Measurements from ENCODE around the gene USH2A. TPM values are rescaled to one million over a fixed set of nuclear protein-coding genes. Genes with fewer than 3 reads are reported as not detected.
A peak's percentile ranks its signal among the peaks of the same experiment; 100 is the strongest.

Gene USH2A
- total RNA-seq, 1 experiment from 2014 or later: not detected

- TF ChIP-seq CTCF (conservative IDR thresholded peaks at IDR 0.05; ENCODE audit: low read depth, low read length): no peak
- no peak for TF ChIP-seq EZH2 (IDR thresholded peaks at IDR 0.05; ENCODE audit: borderline replicate concordance, low read depth, low read length, poor library complexity, severe bottlenecking)
- BruUV-seq (replicated peaks): no TSS peak
- intact Hi-C loops (cut with micrococcal nuclease; ENCODE audit: unreplicated experiment): no loop called here
- peaks cover 45% of the 10 kb centered on the region for H3K27me3 ChIP-seq (replicated peaks; ENCODE audit: insufficient read depth, low read depth, low read length, poor library complexity)
- H3K4me3 ChIP-seq (ENCODE audit: low read depth, low read length, poor library complexity, severe bottlenecking): no peak overlapping the region
- no peaks in the 10 kb centered on the region for H3K36me3 ChIP-seq (ENCODE audit: insufficient read depth, low read length, poor library complexity, severe bottlenecking)
- ChIA-PET CTCF (no interaction called here), POLR2A (ENCODE audit: low non-redundant PET) (interaction anchor here (0.7 kb wide), 1 partner anchor 245 kb away, joined by 3 read pairs; no protein-coding TSS in a partner anchor)
- H3K27ac ChIP-seq (ENCODE audit: low read depth, low read length, poor library complexity, severe bottlenecking): no peak overlapping the region
- H3K9me3 ChIP-seq (ENCODE audit: low read depth, low read length, poor library complexity, severe bottlenecking): no peaks in the 10 kb centered on the region
- DNase-seq (ENCODE audit: low spot score): no peak
- no peaks in the 10 kb centered on the region for H3K4me1 ChIP-seq (ENCODE audit: insufficient read depth, low read length, poor library complexity, severe bottlenecking)
Observed at GRCh38 chr1:216237927-216238542, 185.2 kb downstream of the USH2A start.

GRCh38 chr1:216224233-216224632, 199.0 kb downstream of the USH2A start:
- Histone ChIP-seq H3K9me3 (ENCODE audit: low read depth, low read length, poor library complexity, severe bottlenecking) (no peaks in the 10 kb centered on the region), H3K4me1 (ENCODE audit: insufficient read depth, low read length, poor library complexity, severe bottlenecking) (no peaks in the 10 kb centered on the region), H3K27me3 (replicated peaks; ENCODE audit: insufficient read depth, low read depth, low read length, poor library complexity) (peaks cover 46% of the 10 kb centered on the region), H3K36me3 (ENCODE audit: insufficient read depth, low read length, poor library complexity, severe bottlenecking) (no peaks in the 10 kb centered on the region), H3K4me3 (ENCODE audit: low read depth, low read length, poor library complexity, severe bottlenecking) (no peak overlapping the region), H3K27ac (ENCODE audit: low read depth, low read length, poor library complexity, severe bottlenecking) (no peak overlapping the region)
- no TSS peak for BruUV-seq (replicated peaks)
- no peak for DNase-seq (ENCODE audit: low spot score)
- intact Hi-C loops (cut with micrococcal nuclease; ENCODE audit: unreplicated experiment): loop anchor here (5.0 kb wide), 1 partner anchor 112 kb away; no protein-coding TSS in a partner anchor
- TF ChIP-seq CTCF (conservative IDR thresholded peaks at IDR 0.05; ENCODE audit: low read depth, low read length): no peak
- TF ChIP-seq EZH2 (IDR thresholded peaks at IDR 0.05; ENCODE audit: borderline replicate concordance, low read depth, low read length, poor library complexity, severe bottlenecking): no peak
- ChIA-PET POLR2A (ENCODE audit: low non-redundant PET) (no interaction called here), CTCF (no interaction called here)

GRCh38 chr1:216223486-216223885, 199.8 kb downstream of the USH2A start:
- no peaks in the 10 kb centered on the region for H3K36me3 ChIP-seq (ENCODE audit: insufficient read depth, low read length, poor library complexity, severe bottlenecking)
- intact Hi-C loops (cut with micrococcal nuclease; ENCODE audit: unreplicated experiment): loop anchor here (5.0 kb wide), 1 partner anchor 111 kb away; no protein-coding TSS in a partner anchor
- H3K9me3 ChIP-seq (ENCODE audit: low read depth, low read length, poor library complexity, severe bottlenecking): no peaks in the 10 kb centered on the region
- ChIA-PET POLR2A (ENCODE audit: low non-redundant PET) (no interaction called here), CTCF (no interaction called here)
- H3K4me1 ChIP-seq (ENCODE audit: insufficient read depth, low read length, poor library complexity, severe bottlenecking): no peaks in the 10 kb centered on the region
- no peak overlapping the region for H3K4me3 ChIP-seq (ENCODE audit: low read depth, low read length, poor library complexity, severe bottlenecking)
- TF ChIP-seq EZH2 (IDR thresholded peaks at IDR 0.05; ENCODE audit: borderline replicate concordance, low read depth, low read length, poor library complexity, severe bottlenecking): no peak
- no peak for TF ChIP-seq CTCF (conservative IDR thresholded peaks at IDR 0.05; ENCODE audit: low read depth, low read length)
- no TSS peak for BruUV-seq (replicated peaks)
- H3K27me3 ChIP-seq (replicated peaks; ENCODE audit: insufficient read depth, low read depth, low read length, poor library complexity): peaks cover 51% of the 10 kb centered on the region
- peak; percentile 33 for DNase-seq (ENCODE audit: low spot score)
- no peak overlapping the region for H3K27ac ChIP-seq (ENCODE audit: low read depth, low read length, poor library complexity, severe bottlenecking)

Measured in A673 (cell line).